Keratinocyte (primary cell): ENCODE results near the gene HPCAL1. TPM values are rescaled to one million over a fixed set of nuclear protein-coding genes. Genes with fewer than 3 reads are reported as not detected.

Source experiments
- DNase-seq: peaks from one replicate; pipeline ENCODE4 v3.0.0-alpha.2; 2011; ENCODE audit warnings: low read depth, missing footprints, low spot score
- FAIRE-seq: peaks from 2 replicates; lab custom pipeline; 2011; peaks lifted over from hg19 to GRCh38; lab: Jason Lieb, UNC
- H2AFZ ChIP-seq: 2 replicates; pipeline ENCODE4 v1.6.0; 2012; ENCODE audit warnings: low read length, control low read depth, inconsistent platforms; ENCODE audit not compliant: control insufficient read depth
- H3K27ac ChIP-seq: 2 replicates; pipeline ENCODE4 v1.5.1; 2011; ENCODE audit warnings: low read length; ENCODE audit not compliant: control insufficient read depth, insufficient read depth
- H3K27me3 ChIP-seq: 3 replicates; pipeline ENCODE4 v1.6.0; 2011; ENCODE audit warnings: low read length; ENCODE audit not compliant: control insufficient read depth, insufficient read depth; ENCODE audit errors: extremely low read depth
- H3K36me3 ChIP-seq, 2 experiments: 2 replicates in 1 of 2; 3 replicates in 1 of 2; pipeline ENCODE4 v1.5.1; 2011; ENCODE audit warnings: low read length in 2 of 2, mild to moderate bottlenecking in 1 of 2; ENCODE audit not compliant: control insufficient read depth in 2 of 2, insufficient read depth in 2 of 2; ENCODE audit errors: extremely low read depth in 1 of 2
- H3K4me1 ChIP-seq: 3 replicates; pipeline ENCODE4 v1.5.1; 2011; ENCODE audit warnings: low read length; ENCODE audit not compliant: control insufficient read depth, insufficient read depth; ENCODE audit errors: extremely low read depth
- H3K4me2 ChIP-seq: 3 replicates; pipeline ENCODE4 v1.6.0; 2011; ENCODE audit warnings: low read depth, low read length; ENCODE audit not compliant: control insufficient read depth, insufficient read depth; ENCODE audit errors: extremely low read depth
- H3K4me3 ChIP-seq, 3 experiments: fragments of 200-600 bp in 1 of 3; sonication (generic) in 1 of 3; 2 replicates in 2 of 3; 3 replicates in 1 of 3; pipeline ENCODE4 v1.5.1; 2011 to 2016; ENCODE audit warnings: low read length in 3 of 3, mild to moderate bottlenecking in 3 of 3, control low read depth in 2 of 3, inconsistent platforms in 1 of 3, low read depth in 1 of 3, mixed read lengths in 1 of 3, mixed run types in 1 of 3, moderate library complexity in 1 of 3; ENCODE audit not compliant: control insufficient read depth in 2 of 3, insufficient read depth in 2 of 3; ENCODE audit errors: extremely low read depth in 1 of 3
- H3K79me2 ChIP-seq: 2 replicates; pipeline ENCODE4 v1.6.0; 2012; ENCODE audit warnings: low read length; ENCODE audit not compliant: control insufficient read depth, insufficient read depth
- H3K9ac ChIP-seq: 3 replicates; pipeline ENCODE4 v1.6.0; 2011; ENCODE audit warnings: low read length; ENCODE audit not compliant: control insufficient read depth, insufficient read depth; ENCODE audit errors: extremely low read depth
- H3K9me1 ChIP-seq: 3 replicates; pipeline ENCODE4 v1.6.0; 2011; ENCODE audit warnings: low read length; ENCODE audit not compliant: control insufficient read depth, insufficient read depth; ENCODE audit errors: extremely low read depth
- H3K9me3 ChIP-seq: 2 replicates; pipeline ENCODE4 v1.5.1; 2012; ENCODE audit warnings: low read depth, low read length; ENCODE audit not compliant: control insufficient read depth
- H4K20me1 ChIP-seq: 3 replicates; pipeline ENCODE4 v1.6.0; 2011; ENCODE audit warnings: low read length; ENCODE audit not compliant: control insufficient read depth, insufficient read depth; ENCODE audit errors: extremely low read depth
- CTCF ChIP-seq, 3 experiments: IDR thresholded peaks in 1 of 3; conservative IDR thresholded peaks in 1 of 3; optimal IDR thresholded peaks in 1 of 3; 2 replicates in 2 of 3; 3 replicates in 1 of 3; pipeline versions ENCODE3 to v1.5.1; 2011; ENCODE audit warnings: low read length in 3 of 3, mild to moderate bottlenecking in 3 of 3, moderate library complexity in 2 of 3, control low read depth in 1 of 3, inconsistent platforms in 1 of 3; ENCODE audit not compliant: insufficient read depth in 2 of 3; ENCODE audit errors: extremely low read depth in 1 of 3
- EZH2 ChIP-seq: IDR thresholded peaks from one replicate; pipeline ENCODE4 v1.6.1; 2012; ENCODE audit warnings: inconsistent platforms, mild to moderate bottlenecking, low read length, moderate library complexity
- dilution Hi-C: fragments of 300-500 bp; cut with MboI; formaldehyde crosslinking; loops from one replicate; pipeline ENCODE4 v1.7.0; 2020; ENCODE audit warnings: low sequenced_read_pairs; ENCODE audit not compliant: extremely low pct_ligation_motif_present
- polyA plus RNA-seq, 5 experiments: library from polyadenylated mRNA; depleted of rRNA in 3 of 5; stranded (reverse) in 3 of 5; stranded (forward) in 1 of 5; unstranded in 1 of 5; fragments of >200 nt; gene quantifications; 1 replicate in 1 of 5; 2 replicates in 3 of 5; 3 replicates in 1 of 5; pipeline versions ENCODE4 v1.2.1 to v1.2.3, GENCODE V29; 2011 to 2012; ENCODE audit warnings: missing spikeins in 2 of 5, low read depth in 1 of 5, low replicate concordance in 1 of 5

Gene HPCAL1
- polyA plus RNA-seq, 1 donor (not counting 4 experiments of a cell fraction or from before 2014, with no cell fraction given) = 18.0 TPM

GRCh38 chr2:10320575-10320931 is 17.8 kb downstream of the HPCAL1 start:
- no peak overlapping the region for H3K9ac ChIP-seq
- H3K36me3 ChIP-seq = peaks cover 0 to 5% of the 10 kb centered on the region in 2 experiments
- no peaks in the 10 kb centered on the region for H3K4me1 ChIP-seq
- FAIRE-seq (no peak), DNase-seq (no peak)
- no peak for TF ChIP-seq CTCF (optimal IDR thresholded peaks at IDR 0.05 in 1 of 3, IDR thresholded peaks at IDR 0.05 in 1 of 3, conservative IDR thresholded peaks at IDR 0.05 in 1 of 3; ENCODE audit: extremely low read depth in 1 of 3, insufficient read depth in 2 of 3, low read length in 3 of 3)
- no peaks in the 10 kb centered on the region for H3K27me3 ChIP-seq
- H3K9me1 ChIP-seq = no peaks in the 10 kb centered on the region
- H3K79me2 ChIP-seq = peaks cover 37% of the 10 kb centered on the region
- H4K20me1 ChIP-seq = peaks cover 6% of the 10 kb centered on the region
- no peak overlapping the region for H2AFZ ChIP-seq
- no peak overlapping the region for H3K4me3 ChIP-seq
- H3K9me3 ChIP-seq = peaks cover 2% of the 10 kb centered on the region
- dilution Hi-C loops = no loop called here
- H3K27ac ChIP-seq = no peak overlapping the region
- H3K4me2 ChIP-seq = no peak overlapping the region

DNA sequence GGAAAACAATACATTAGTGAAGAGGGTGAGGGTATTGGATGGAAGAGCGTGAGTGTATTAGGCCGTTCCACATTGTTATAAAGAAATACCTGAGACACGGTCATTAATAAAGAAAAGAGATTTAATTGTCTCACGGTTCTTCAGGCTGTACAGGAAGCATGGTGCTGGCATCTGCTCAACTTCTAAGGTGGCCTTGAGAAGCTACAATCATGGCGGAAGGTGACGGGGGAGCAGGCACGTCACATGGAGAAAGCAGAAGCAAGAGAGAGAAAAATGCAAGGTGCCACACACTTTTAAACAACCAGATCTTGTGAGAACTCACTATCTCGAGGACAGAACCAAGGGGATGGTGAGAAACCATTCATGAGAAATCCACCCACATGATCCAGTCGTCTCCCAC is 18.2 kb downstream of the HPCAL1 start:
- no peak for DNase-seq
- peaks cover 0 to 5% of the 10 kb centered on the region in 2 experiments for H3K36me3 ChIP-seq
- FAIRE-seq = no peak
- no peak overlapping the region for H3K4me3 ChIP-seq
- H3K79me2 ChIP-seq = peaks cover 37% of the 10 kb centered on the region
- H3K27me3 ChIP-seq = no peaks in the 10 kb centered on the region
- peaks cover 2% of the 10 kb centered on the region for H3K9me3 ChIP-seq
- H3K27ac ChIP-seq = no peak overlapping the region
- H3K9me1 ChIP-seq = no peaks in the 10 kb centered on the region
- no peak overlapping the region for H3K9ac ChIP-seq
- H4K20me1 ChIP-seq = peaks cover 6% of the 10 kb centered on the region
- H3K4me1 ChIP-seq = no peaks in the 10 kb centered on the region
- H3K4me2 ChIP-seq = no peak overlapping the region
- dilution Hi-C loops = no loop called here
- no peak for TF ChIP-seq CTCF (optimal IDR thresholded peaks at IDR 0.05 in 1 of 3, IDR thresholded peaks at IDR 0.05 in 1 of 3, conservative IDR thresholded peaks at IDR 0.05 in 1 of 3; ENCODE audit: extremely low read depth in 1 of 3, insufficient read depth in 2 of 3, low read length in 3 of 3)
- no peak for TF ChIP-seq EZH2
- H2AFZ ChIP-seq = no peak overlapping the region
